HepG2 (cell line): ENCODE results near the gene HPD.

Experiments
- CTCF ChIP-seq: sonication (generic); formaldehyde crosslinking; IDR thresholded peaks from 2 replicates; pipeline ENCODE4 v1.5.0; 2020; ENCODE audit warnings: mild to moderate bottlenecking, missing genetic modification reagents, moderate library complexity
- GATAD2A ChIP-seq: IDR thresholded peaks from 2 replicates; pipeline ENCODE4 v1.6.1; 2016
- NCOA2 ChIP-seq: sonication (generic); formaldehyde crosslinking; IDR thresholded peaks from 2 replicates; pipeline ENCODE4 v1.8.0; 2022; ENCODE audit warnings: inconsistent platforms
- POLR2A ChIP-seq, 2 experiments: IDR thresholded peaks; 2 replicates each; pipeline ENCODE4 v1.6.1; 2011; ENCODE audit warnings: low read depth in 2 of 2, low read length in 2 of 2, mild to moderate bottlenecking in 1 of 2, moderate library complexity in 1 of 2; ENCODE audit not compliant: insufficient read depth in 1 of 2
- RFX1 ChIP-seq: fragments of 450-650 bp; IDR thresholded peaks from 2 replicates; pipeline ENCODE4 v1.6.1; 2017
- SMAD3 ChIP-seq: sonication (generic); formaldehyde crosslinking; IDR thresholded peaks from 2 replicates; pipeline ENCODE4 v1.4.0; 2020; ENCODE audit warnings: missing genetic modification reagents
- ZNF12 ChIP-seq: sonication (generic); formaldehyde crosslinking; IDR thresholded peaks from 2 replicates; pipeline ENCODE4 v1.5.0; 2020; ENCODE audit warnings: missing genetic modification reagents
- ZNF687 ChIP-seq: sonication (generic); formaldehyde crosslinking; IDR thresholded peaks from 2 replicates; pipeline ENCODE4 v1.5.1; 2020; ENCODE audit warnings: mild to moderate bottlenecking, missing genetic modification reagents, moderate library complexity

- TF ChIP-seq CTCF = no peak
- no peak for TF ChIP-seq SMAD3 (CRISPR knock-in tag)
- no peak for TF ChIP-seq NCOA2
- no peak for TF ChIP-seq POLR2A (IDR thresholded peaks at IDR 0.05; ENCODE audit: insufficient read depth in 1 of 2, low read depth in 2 of 2, low read length in 2 of 2)
- TF ChIP-seq ZNF687 (CRISPR knock-in tag) = no peak
- no peak for TF ChIP-seq ZNF12 (CRISPR knock-in tag)
- no peak for TF ChIP-seq RFX1
- TF ChIP-seq GATAD2A (CRISPR knock-in tag) = no peak
These were observed 3.1 kb upstream of the HPD start for GRCh38 chr12:121861636-121862254.
